CD4-positive, alpha-beta T cell (primary cell): Measurements from ENCODE around the gene NRXN3. TPM values are rescaled to one million over a fixed set of nuclear protein-coding genes. Genes with fewer than 3 reads are reported as not detected.

Experiments
- ATAC-seq: fragments of 200-7000 bp; cut with Tn5 transposase; one replicate; pipeline ENCODE4 v1.10.0; 2022; ENCODE audit warnings: mild to moderate bottlenecking; ENCODE audit not compliant: poor library complexity
- CTCF ChIA-PET: fragments of 350-600 bp; sonication (Branson Sonifier 250); formaldehyde crosslinking; loops from one replicate; lab custom pipeline; 2021; ENCODE audit warnings: antibody characterized with exemption, inconsistent platforms; lab: Charles Lee
- POLR2A ChIA-PET: fragments of 350-600 bp; sonication (Branson Sonifier 250); formaldehyde crosslinking; loops from one replicate; lab custom pipeline; 2021; ENCODE audit warnings: antibody characterized with exemption, inconsistent platforms; lab: Charles Lee
- DNase-seq, 14 experiments: peaks; one replicate each; pipeline ENCODE4 v3.0.0-alpha.2; 2013 to 2020; ENCODE audit warnings: mixed read lengths in 2 of 14
- H3K27ac ChIP-seq, 2 donors: one replicate each; pipeline versions ENCODE4 v1.5.1 to v1.7.0; 2013; ENCODE audit warnings: low read length in 2 of 2, low read depth in 1 of 2, mild to moderate bottlenecking in 1 of 2
- H3K27me3 ChIP-seq, 2 experiments: 1 replicate in 1 of 2; 2 replicates in 1 of 2; pipeline versions ENCODE4 v1.6.1 to v1.7.0; 2013; ENCODE audit warnings: low read length in 2 of 2, control low read depth in 1 of 2, mild to moderate bottlenecking in 1 of 2, moderate library complexity in 1 of 2; ENCODE audit not compliant: insufficient read depth in 2 of 2, control insufficient read depth in 1 of 2
- H3K36me3 ChIP-seq: one replicate; pipeline ENCODE4 v1.6.1; 2013; ENCODE audit warnings: low read length, control low read depth; ENCODE audit not compliant: insufficient read depth
- H3K4me1 ChIP-seq: one replicate; pipeline ENCODE4 v1.6.1; 2013; ENCODE audit warnings: low read length, control low read depth; ENCODE audit not compliant: insufficient read depth
- H3K4me3 ChIP-seq: one replicate; pipeline ENCODE4 v1.5.1; 2013; ENCODE audit warnings: mild to moderate bottlenecking, low read length, moderate library complexity
- H3K9me3 ChIP-seq, 2 experiments: 1 replicate in 1 of 2; 2 replicates in 1 of 2; pipeline versions ENCODE4 v1.6.1 to v1.7.0; 2013; ENCODE audit warnings: low read length in 2 of 2, mild to moderate bottlenecking in 2 of 2, control low read depth in 1 of 2, moderate library complexity in 1 of 2; ENCODE audit not compliant: control insufficient read depth in 1 of 2, insufficient read depth in 1 of 2
- H3K27ac Mint-ChIP-seq: one replicate; pipeline ENCODE4 v1.8.0; 2020; ENCODE audit warnings: mixed read lengths
- H3K27me3 Mint-ChIP-seq: one replicate; pipeline ENCODE4 v1.8.0; 2021; ENCODE audit warnings: mixed read lengths
- H3K36me3 Mint-ChIP-seq: one replicate; pipeline ENCODE4 v1.8.0; 2021; ENCODE audit warnings: low read depth, mixed read lengths
- H3K4me1 Mint-ChIP-seq: one replicate; pipeline ENCODE4 v1.8.0; 2021; ENCODE audit warnings: low read depth, mixed read lengths
- H3K4me3 Mint-ChIP-seq: one replicate; pipeline ENCODE4 v1.8.0; 2020; ENCODE audit warnings: mild to moderate bottlenecking, mixed read lengths
- H3K9me3 Mint-ChIP-seq: one replicate; pipeline ENCODE4 v1.8.0; 2020; ENCODE audit warnings: mixed read lengths
- intact Hi-C, 2 experiments: fragments of 100-400 bp; cut with DNase I in 1 of 2; cut with micrococcal nuclease in 1 of 2; formaldehyde crosslinking; loops; one replicate each; pipeline versions ENCODE4 v1.15.1 to v1.9.0; 2023 to 2025; cut with DNase I, micrococcal nuclease
- total RNA-seq, 174 experiments: library from RNA in 2 of 174; stranded (reverse) in 2 of 174; gene quantifications; one replicate each; pipeline ENCODE4 v1.2.3 and lab custom pipeline; 2021 to 2026
- TF ChIP-seq, protein P1 (sequence below): fragments of 200-600 bp; IDR thresholded peaks from one replicate; pipeline ENCODE4 v1.8.0; 2022; ENCODE audit warnings: antibody characterized with exemption, mild to moderate bottlenecking

Gene NRXN3
- total RNA-seq, 2 experiments from 2014 or later = not detected

DNA sequence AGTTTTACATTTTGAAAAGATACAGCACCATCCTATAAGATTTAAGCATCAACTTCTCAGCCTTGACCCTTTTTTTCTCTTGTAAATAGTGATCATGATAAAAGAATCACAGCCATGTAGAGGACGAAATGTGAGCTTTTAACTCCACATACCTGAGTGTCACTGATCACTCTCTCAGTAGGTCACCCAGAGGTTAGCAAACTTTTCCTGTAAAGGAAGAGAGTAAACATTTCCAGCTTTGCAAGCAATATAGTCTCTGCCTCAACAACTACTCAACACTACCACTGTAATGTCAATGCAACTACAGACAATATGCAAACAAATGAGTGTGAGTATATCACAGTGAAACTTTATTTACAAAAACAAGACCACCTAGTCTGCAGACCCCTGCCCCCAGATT lies 1129.0 kb downstream of the NRXN3 start:
- Mint-ChIP-seq H3K4me3 (no peak overlapping the region), H3K27me3 (no peaks in the 10 kb centered on the region), H3K9me3 (peaks cover 3% of the 10 kb centered on the region), H3K36me3 (no peaks in the 10 kb centered on the region), H3K27ac (no peak overlapping the region), H3K4me1 (no peaks in the 10 kb centered on the region)
- no peak for ATAC-seq
- H3K36me3 ChIP-seq = no peaks in the 10 kb centered on the region
- ChIA-PET CTCF (no interaction called here), POLR2A (no interaction called here)
- intact Hi-C loops = no loop called here
- no peak overlapping the region for H3K27ac ChIP-seq
- TF ChIP-seq, protein P1, sequence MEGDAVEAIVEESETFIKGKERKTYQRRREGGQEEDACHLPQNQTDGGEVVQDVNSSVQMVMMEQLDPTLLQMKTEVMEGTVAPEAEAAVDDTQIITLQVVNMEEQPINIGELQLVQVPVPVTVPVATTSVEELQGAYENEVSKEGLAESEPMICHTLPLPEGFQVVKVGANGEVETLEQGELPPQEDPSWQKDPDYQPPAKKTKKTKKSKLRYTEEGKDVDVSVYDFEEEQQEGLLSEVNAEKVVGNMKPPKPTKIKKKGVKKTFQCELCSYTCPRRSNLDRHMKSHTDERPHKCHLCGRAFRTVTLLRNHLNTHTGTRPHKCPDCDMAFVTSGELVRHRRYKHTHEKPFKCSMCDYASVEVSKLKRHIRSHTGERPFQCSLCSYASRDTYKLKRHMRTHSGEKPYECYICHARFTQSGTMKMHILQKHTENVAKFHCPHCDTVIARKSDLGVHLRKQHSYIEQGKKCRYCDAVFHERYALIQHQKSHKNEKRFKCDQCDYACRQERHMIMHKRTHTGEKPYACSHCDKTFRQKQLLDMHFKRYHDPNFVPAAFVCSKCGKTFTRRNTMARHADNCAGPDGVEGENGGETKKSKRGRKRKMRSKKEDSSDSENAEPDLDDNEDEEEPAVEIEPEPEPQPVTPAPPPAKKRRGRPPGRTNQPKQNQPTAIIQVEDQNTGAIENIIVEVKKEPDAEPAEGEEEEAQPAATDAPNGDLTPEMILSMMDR = no peak
- no peaks in the 10 kb centered on the region for H3K27me3 ChIP-seq
- no peaks in the 10 kb centered on the region for H3K4me1 ChIP-seq
- no peak for DNase-seq
- no peaks in the 10 kb centered on the region for H3K9me3 ChIP-seq
- no peak overlapping the region for H3K4me3 ChIP-seq

- Histone ChIP-seq H3K27ac (no peak overlapping the region), H3K4me1 (no peaks in the 10 kb centered on the region), H3K27me3 (no peaks in the 10 kb centered on the region), H3K36me3 (no peaks in the 10 kb centered on the region), H3K9me3 (no peaks in the 10 kb centered on the region), H3K4me3 (no peak overlapping the region)
- CTCF ChIA-PET = interaction anchor here (0.8 kb wide), 1 partner anchor 17 kb away, joined by 4 read pairs; no protein-coding TSS in a partner anchor
- H3K36me3 Mint-ChIP-seq = no peaks in the 10 kb centered on the region
- H3K27ac Mint-ChIP-seq = no peak overlapping the region
- intact Hi-C loops = no loop called here
- no peak overlapping the region for H3K4me3 Mint-ChIP-seq
- TF ChIP-seq, protein P1 = no peak
- peaks cover 4% of the 10 kb centered on the region for H3K9me3 Mint-ChIP-seq
- POLR2A ChIA-PET = no interaction called here
- no peak for DNase-seq
- H3K4me1 Mint-ChIP-seq = no peaks in the 10 kb centered on the region
- H3K27me3 Mint-ChIP-seq = no peaks in the 10 kb centered on the region
- no peak for ATAC-seq
Observed at GRCh38 chr14:79304279-79304678, 1134.1 kb downstream of the NRXN3 start.

DNA sequence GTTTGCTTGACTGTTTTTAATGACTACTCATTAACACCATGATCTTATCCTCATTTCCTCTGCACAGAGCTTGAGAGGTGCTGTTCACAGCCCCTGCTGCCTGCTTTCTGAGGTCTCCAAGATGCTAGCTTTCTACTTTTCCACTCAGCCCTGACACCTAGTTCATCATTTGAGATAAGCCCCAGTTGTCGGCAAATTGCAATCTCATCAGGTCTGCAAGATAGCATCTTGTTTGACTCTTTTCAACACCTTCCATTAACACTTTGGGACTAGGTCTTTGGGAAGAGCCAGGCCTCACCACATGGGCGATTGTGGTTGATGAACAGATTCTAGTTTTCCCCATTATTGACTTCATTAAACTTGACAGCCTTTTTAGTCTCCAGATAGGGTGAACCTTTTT lies 1136.4 kb downstream of the NRXN3 start:
- POLR2A ChIA-PET = no interaction called here
- H3K4me1 Mint-ChIP-seq = no peaks in the 10 kb centered on the region
- H3K4me1 ChIP-seq = no peaks in the 10 kb centered on the region
- no peaks in the 10 kb centered on the region for H3K27me3 Mint-ChIP-seq
- H3K36me3 Mint-ChIP-seq = no peaks in the 10 kb centered on the region
- no peaks in the 10 kb centered on the region for H3K27me3 ChIP-seq
- DNase-seq = no peak
- no peak overlapping the region for H3K4me3 Mint-ChIP-seq
- no peaks in the 10 kb centered on the region for H3K9me3 ChIP-seq
- no peak for ATAC-seq
- no peaks in the 10 kb centered on the region for H3K36me3 ChIP-seq
- TF ChIP-seq, protein P1 = no peak
- no peak overlapping the region for H3K27ac Mint-ChIP-seq
- intact Hi-C loops = no loop called here
- H3K9me3 Mint-ChIP-seq = peaks cover 4% of the 10 kb centered on the region
- no peak overlapping the region for H3K27ac ChIP-seq
- H3K4me3 ChIP-seq = no peak overlapping the region
- CTCF ChIA-PET = no interaction called here
